ES-I3 (cell line): ENCODE data around the gene TRIM75.
"Not testable (repeated sequence)": the region's sequence is repeated elsewhere in the genome, so short reads cannot be mapped to it uniquely, and the experiment has no call there.

Experiments used
- H3K36me3 ChIP-seq: 2 replicates; pipeline ENCODE4 v1.6.1; 2013; ENCODE audit warnings: mild to moderate bottlenecking, low read length, control low read depth, moderate library complexity; ENCODE audit not compliant: insufficient read depth
- H3K4me1 ChIP-seq: 2 replicates; pipeline ENCODE4 v1.6.1; 2013; ENCODE audit warnings: mild to moderate bottlenecking, control low read depth, low read length; ENCODE audit not compliant: insufficient read depth
- H3K9ac ChIP-seq: 2 replicates; pipeline ENCODE4 v1.6.1; 2013; ENCODE audit warnings: low read depth, mild to moderate bottlenecking, low read length, moderate library complexity
- H3K9me3 ChIP-seq: 2 replicates; pipeline ENCODE4 v1.6.1; 2013; ENCODE audit warnings: mild to moderate bottlenecking, low read length, moderate library complexity; ENCODE audit not compliant: control insufficient read depth, insufficient read depth

TRIM75 gene

DNA sequence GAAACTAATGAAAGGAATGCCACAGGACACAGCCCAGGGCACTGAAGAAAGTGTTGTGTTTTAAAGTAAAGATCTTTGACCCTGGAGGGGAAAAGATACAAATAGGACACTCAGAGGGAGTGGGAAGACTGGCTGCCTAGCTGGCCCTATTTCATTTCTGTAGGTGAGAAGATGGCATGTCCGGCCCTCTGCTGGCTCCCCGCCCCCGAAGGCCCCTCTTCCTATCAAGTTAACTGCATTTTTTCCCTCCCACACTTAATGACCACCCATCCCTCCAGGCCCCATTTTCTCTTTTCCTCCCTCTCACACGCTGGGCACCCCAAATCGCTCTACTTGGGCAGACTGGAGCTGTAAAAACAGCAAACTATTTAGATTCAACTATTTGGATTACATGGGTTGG lies 5.5 kb upstream of the TRIM75 start:
- H3K4me1 ChIP-seq: peaks cover 11% of the 10 kb centered on the region; the same call in 1 of the 2 replicates
- H3K9me3 ChIP-seq: no peaks in the 10 kb centered on the region
- H3K9ac ChIP-seq: no peak overlapping the region
- H3K36me3 ChIP-seq: no peaks in the 10 kb centered on the region

DNA sequence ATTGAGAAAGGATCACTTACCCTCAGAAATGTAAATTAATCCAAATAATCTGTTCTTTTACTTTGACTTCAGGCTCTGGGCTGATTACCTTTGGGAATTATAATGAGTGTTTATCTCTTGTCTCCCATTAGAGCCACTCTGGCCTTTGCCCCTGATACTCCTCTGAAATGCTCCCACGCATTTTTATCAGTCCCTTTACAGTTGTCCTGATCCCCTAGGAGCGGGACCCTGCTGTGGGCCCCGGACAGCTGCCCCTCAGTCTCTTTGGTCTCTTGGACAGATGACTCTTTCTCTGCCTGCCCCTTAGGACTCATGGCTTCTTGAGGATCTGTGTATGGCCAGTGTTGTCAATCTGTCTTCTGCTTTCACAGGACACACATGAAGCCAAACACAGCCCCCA lies 1.0 kb upstream of the TRIM75 start:
- no peaks in the 10 kb centered on the region for H3K9me3 ChIP-seq
- peaks cover 10% of the 10 kb centered on the region; the same call in 1 of the 2 replicates for H3K4me1 ChIP-seq
- H3K36me3 ChIP-seq: no peaks in the 10 kb centered on the region
- H3K9ac ChIP-seq: no peak overlapping the region

DNA sequence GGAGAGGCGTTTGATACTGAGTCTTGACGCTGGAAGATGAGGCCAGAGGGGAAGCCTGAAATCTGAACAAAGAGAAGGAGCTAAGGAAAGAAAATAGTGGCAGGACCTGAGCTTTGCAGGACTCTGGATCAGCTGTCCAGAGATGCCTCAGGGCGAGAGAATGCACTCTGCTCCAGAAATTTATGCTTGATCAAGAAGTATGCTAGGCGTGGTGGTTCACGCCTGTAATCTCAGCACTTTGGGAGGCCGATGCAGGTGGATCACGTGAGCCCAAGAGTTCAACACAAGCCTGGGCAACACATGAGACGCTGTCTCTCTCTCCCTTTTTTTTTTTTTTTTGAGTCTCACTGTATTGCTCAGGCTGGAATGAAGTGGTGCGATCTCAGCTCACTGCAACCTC lies 1.9 kb downstream of the TRIM75 start:
- no peaks in the 10 kb centered on the region for H3K36me3 ChIP-seq
- H3K4me1 ChIP-seq: no peaks in the 10 kb centered on the region; the same call in 1 of the 2 replicates
- H3K9ac ChIP-seq: no peak overlapping the region
- H3K9me3 ChIP-seq: no peaks in the 10 kb centered on the region

DNA sequence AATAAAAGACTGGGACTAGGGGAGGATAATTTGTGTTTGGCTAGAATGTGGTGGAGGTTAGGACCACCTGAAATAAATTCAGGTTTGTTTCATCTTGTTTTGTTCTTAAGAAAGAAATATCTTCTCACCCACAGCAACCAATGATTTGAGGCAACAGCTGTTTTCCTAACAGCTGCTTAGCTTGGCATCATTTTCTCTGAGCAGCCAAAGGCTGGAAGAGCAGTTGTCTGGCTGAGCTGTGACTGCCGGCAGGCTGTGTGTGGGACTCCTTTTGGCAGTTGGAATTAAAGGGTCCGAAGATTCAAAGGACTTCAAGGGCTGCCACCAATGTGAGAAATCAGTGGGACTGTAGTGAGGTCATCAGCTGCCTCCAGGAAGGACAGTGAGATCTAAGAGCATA lies 5.0 kb downstream of the TRIM75 start:
- no peaks in the 10 kb centered on the region for H3K36me3 ChIP-seq
- H3K9ac ChIP-seq: no peak overlapping the region
- H3K9me3 ChIP-seq: no peaks in the 10 kb centered on the region
- no peaks in the 10 kb centered on the region for H3K4me1 ChIP-seq

DNA sequence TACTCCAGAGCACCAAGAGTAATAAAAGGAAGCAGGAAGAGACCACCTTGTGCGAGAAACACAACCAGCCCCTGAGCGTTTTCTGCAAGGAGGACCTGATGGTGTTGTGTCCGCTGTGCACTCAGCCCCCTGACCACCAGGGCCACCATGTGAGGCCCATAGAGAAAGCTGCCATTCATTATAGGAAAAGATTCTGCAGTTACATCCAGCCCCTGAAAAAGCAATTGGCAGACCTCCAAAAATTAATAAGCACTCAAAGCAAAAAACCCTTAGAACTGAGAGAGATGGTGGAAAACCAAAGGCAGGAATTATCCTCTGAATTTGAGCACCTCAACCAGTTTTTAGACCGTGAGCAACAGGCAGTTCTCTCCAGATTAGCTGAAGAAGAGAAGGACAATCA lies 5.7 kb downstream of the TRIM75 start:
- H3K4me1 ChIP-seq: no peaks in the 10 kb centered on the region
- no peaks in the 10 kb centered on the region for H3K9me3 ChIP-seq
- no peaks in the 10 kb centered on the region for H3K36me3 ChIP-seq
- no peak overlapping the region for H3K9ac ChIP-seq

DNA sequence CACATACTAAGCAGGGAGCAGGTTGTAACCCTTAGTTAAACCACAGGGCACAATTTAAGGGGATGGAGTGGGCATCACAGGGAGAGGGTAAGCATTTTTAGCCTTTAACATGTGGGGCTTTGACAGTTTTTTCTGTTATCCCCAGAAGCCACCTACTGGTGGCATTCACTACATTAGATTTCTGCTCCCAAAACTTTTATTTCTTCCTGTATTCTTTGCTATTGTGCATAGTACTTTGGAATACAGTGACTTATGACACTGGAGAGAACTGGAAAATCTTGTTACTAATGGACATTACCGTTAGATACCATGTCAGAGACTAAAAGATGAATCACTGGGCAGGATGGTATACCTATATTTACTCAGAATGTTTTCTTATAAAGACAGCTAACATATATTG lies 7.3 kb downstream of the TRIM75 start:
- H3K9ac ChIP-seq: no peak overlapping the region
- no peaks in the 10 kb centered on the region for H3K9me3 ChIP-seq
- no peaks in the 10 kb centered on the region for H3K36me3 ChIP-seq
- no peaks in the 10 kb centered on the region for H3K4me1 ChIP-seq

DNA sequence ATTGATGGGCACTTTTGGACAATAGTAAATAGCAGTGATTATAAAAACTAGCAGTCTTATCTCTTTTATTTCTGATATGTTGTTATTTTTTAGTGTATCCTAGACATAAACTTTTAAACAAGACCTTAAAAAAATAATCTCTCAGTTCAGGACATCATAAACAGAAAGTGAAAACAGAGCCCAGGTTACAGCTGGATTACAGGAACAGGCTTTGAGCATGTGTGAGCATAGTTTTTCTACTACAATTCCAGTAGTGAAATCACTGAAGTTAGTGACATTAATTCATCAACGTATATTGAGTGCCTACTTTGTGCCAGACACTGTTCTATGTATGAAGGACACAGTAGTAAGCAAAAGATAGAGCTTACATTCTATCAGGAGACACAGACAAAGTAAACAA lies 16.9 kb downstream of the TRIM75 start:
- no peaks in the 10 kb centered on the region for H3K36me3 ChIP-seq
- H3K9ac ChIP-seq: no peak overlapping the region
- H3K4me1 ChIP-seq: no peaks in the 10 kb centered on the region
- H3K9me3 ChIP-seq: no peaks in the 10 kb centered on the region

DNA sequence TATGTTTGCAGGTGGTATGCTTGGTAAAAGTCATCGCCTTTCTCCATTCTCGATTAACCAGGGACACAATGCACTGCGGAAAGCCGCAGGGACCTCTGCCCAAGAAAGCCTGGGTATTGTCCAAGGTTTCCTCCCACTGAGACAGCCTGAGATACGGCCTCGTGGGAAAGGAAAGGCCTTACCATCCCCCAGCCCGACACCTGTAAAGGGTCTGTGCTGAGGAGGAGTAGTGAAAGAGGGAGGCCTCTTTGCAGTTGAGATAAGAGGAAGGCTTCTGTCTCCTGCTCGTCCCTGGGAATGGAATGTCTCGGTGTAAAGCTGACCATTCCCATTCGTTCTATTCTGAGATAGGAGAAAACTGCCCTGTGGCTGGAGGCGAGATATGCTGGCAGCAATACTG lies 19.7 kb downstream of the TRIM75 start:
- not testable (repeated sequence) for H3K36me3 ChIP-seq, H3K9ac ChIP-seq, H3K4me1 ChIP-seq, H3K9me3 ChIP-seq

DNA sequence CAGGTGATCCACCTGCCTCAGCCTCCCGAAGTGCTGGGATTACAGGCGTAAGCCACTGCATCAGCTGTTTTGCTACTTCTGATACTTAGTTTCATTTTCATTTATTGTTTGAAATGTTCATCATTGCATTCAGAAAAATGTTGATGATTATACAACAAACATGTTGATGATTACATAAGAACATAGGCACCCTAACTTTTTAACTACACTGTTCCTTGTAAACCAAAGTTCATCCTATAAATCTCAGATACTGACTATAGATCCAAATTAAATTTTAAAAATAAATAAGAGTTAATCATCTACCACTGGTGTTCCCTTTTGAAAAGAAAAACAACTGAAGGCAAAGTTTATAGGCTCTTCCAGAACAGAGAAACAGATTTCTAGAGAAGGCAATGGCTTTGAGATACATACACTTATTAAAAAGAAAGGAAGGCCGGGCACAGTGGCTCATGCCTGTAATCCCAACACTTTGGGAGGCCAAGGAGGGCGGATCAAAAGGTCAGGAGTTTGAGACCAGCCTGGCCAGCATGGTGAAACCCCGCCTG lies 23.4 kb downstream of the TRIM75 start:
- H3K9me3 ChIP-seq: no peaks in the 10 kb centered on the region
- H3K36me3 ChIP-seq: no peaks in the 10 kb centered on the region; the same call in 1 of the 2 replicates
- no peaks in the 10 kb centered on the region for H3K4me1 ChIP-seq
- no peak overlapping the region for H3K9ac ChIP-seq

DNA sequence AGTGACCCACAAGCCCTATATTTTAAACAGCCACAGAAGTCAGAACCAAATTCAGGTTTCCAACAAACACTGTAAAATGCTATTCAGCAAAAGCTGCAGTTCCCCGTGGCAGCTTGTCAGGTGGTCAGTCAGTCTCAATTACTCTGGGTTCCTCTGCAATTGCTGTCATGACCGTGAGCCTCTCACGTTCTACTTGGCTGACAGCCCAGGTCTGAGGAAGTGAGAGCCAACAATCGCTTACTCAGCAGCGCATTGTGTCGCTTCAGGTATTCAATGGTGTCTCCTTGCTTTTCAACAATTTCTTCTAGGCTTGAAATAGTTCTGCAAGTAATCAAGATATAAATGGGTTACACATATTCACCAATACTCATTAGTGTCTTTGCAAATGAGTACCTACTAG lies 25.8 kb downstream of the TRIM75 start:
- no peaks in the 10 kb centered on the region for H3K9me3 ChIP-seq
- no peaks in the 10 kb centered on the region for H3K4me1 ChIP-seq
- no peaks in the 10 kb centered on the region; the same call in 1 of the 2 replicates for H3K36me3 ChIP-seq
- H3K9ac ChIP-seq: no peak overlapping the region

DNA sequence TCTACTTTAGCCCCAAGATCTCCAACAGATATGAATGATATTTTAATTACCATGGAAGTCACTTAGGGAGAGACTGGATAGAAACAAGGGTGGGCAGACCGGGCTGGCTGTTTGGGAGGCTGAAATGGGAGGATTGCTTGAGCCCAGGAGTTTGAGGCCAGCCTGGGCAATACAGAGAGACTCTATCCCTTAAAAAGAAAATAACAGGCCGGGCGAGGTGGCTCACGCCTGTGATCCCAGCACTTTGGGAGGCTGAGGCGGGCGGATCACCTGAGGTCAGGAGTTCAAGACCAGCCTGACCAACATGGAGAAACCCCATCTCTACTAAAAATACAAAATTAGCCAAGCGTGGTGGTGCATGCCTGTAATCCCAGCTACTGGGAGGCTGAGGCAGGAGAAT lies 31.1 kb downstream of the TRIM75 start:
- H3K4me1 ChIP-seq, H3K9ac ChIP-seq, H3K36me3 ChIP-seq, H3K9me3 ChIP-seq: not testable (repeated sequence)

DNA sequence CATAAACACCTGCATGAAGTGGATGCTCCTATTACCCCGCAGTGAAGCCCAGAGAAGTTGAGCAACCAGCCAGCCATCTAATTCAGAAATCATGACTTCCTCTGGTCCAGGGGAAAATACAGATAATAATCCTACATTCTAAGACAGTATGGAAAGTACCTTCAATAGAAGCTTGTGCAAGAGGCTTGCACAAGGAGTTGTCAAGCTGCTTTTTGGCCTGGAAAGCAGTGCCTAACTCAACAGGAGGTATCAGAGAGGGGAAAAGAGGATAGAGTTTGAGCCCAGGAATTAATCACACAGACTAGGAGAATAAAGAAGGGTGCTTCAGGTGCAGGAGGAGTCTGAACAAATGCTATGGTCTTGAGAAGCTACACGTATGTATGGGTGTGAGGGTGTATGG lies 32.3 kb downstream of the TRIM75 start:
- no peak overlapping the region for H3K9ac ChIP-seq
- no peaks in the 10 kb centered on the region for H3K9me3 ChIP-seq
- H3K36me3 ChIP-seq: peaks cover 5% of the 10 kb centered on the region
- no peaks in the 10 kb centered on the region for H3K4me1 ChIP-seq

DNA sequence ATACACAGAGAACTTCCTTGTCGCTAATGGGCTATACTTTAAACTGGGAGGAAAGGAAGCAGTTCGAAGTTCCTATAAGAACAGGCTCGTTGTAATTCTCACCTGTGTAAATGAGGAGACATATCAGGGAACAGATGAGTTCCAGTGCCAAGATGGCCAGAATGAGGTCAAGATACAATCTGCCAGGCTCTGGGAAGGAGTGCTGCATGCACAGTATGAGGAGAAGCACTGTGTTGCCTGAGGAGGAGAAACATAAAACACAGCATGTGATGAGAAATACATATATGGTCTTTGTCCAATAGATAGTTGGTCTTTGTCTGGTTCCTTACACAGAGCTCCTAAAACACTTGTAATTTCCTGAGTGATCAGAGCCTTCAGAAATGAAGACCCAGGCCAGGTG lies 34.7 kb downstream of the TRIM75 start:
- no peaks in the 10 kb centered on the region for H3K9me3 ChIP-seq
- peaks cover 5% of the 10 kb centered on the region for H3K36me3 ChIP-seq
- H3K4me1 ChIP-seq: no peaks in the 10 kb centered on the region
- no peak overlapping the region for H3K9ac ChIP-seq

DNA sequence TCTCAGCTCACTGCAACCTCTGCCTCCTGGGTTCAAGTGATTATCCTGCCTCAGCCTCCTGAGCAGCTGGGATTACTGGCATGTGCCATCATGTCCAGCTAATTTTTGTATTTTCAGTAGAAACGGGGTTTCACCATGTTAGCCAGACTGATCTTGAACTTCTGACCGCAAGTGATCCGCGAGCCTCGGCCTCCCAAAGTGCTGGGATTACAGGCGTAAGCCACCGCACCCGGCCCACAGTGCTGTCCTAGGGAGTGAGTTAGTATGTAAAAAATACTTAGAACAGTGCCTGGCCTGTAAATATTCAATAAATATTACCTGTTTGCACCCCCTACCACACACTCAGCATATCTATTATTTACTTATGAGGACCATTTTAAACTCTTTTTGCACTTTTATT lies 38.5 kb downstream of the TRIM75 start:
- H3K4me1 ChIP-seq, H3K36me3 ChIP-seq: not testable (repeated sequence)

DNA sequence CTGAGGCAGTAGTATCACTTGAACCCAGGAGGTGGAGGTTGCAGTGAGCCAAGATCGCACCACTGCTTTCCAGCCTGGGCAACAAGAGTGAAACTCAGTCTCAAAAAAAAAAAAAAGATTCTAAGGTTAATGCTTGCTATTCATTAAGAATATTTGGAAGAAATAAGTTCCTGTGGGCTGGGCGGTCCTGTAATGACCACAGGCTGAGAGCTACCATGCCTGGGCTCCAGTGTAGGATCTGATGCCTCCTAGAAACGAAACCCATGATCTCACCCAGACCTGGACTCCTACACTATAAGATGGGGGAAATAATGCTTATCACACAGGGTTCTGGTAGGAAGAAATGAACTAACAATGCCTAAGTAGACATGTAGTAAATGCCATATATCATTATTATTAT lies 41.2 kb downstream of the TRIM75 start:
- Histone ChIP-seq H3K4me1 (no peaks in the 10 kb centered on the region), H3K9me3 (no peaks in the 10 kb centered on the region), H3K9ac (no peak overlapping the region), H3K36me3 (peaks cover 6% of the 10 kb centered on the region; the same call in 1 of the 2 replicates)

More for the DNA sequence above, 38.5 kb downstream of the TRIM75 start:
- H3K9me3 ChIP-seq, H3K9ac ChIP-seq: not testable (repeated sequence)

DNA sequence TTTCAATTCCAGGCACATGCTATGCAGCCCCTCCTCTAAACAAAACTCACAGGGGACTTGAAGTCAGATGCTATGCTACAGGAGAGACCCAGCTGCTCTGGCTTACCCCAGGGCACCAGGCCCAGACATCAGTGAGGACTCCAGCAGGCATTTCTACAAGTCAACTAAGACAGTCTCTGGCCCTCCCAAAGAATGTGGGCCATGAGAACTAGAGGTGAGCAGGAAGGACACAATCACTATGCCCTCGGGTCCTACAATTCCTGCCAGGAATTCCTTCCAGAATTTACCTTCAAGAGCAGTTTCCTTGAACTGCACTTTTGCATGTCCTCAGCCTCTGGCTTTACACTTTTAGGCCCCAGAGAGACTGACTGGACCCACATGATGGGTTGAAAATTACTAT lies 41.6 kb downstream of the TRIM75 start:
- H3K9ac ChIP-seq: no peak overlapping the region
- H3K9me3 ChIP-seq: no peaks in the 10 kb centered on the region
- H3K4me1 ChIP-seq: no peaks in the 10 kb centered on the region
- peaks cover 6% of the 10 kb centered on the region; the same call in 1 of the 2 replicates for H3K36me3 ChIP-seq
